PC-9 (cell line): Measurements from ENCODE around the gene KCNK7. TPM values are rescaled to one million over a fixed set of nuclear protein-coding genes. Genes with fewer than 3 reads are reported as not detected.
A peak's percentile ranks its signal among the peaks of the same experiment; 100 is the strongest.

Source experiments
- BruUV-seq: library from RNA; stranded (reverse); fragments of 400-500 nt; replicated peaks from 2 replicates; lab custom pipeline; 2021; lab: Mats Ljungman, UMichigan
- CTCF ChIA-PET: fragments of 300-600 bp; sonication (Branson Sonifier 250); formaldehyde crosslinking; loops from one replicate; lab custom pipeline; 2022; ENCODE audit warnings: antibody characterized with exemption; lab: Charles Lee
- POLR2A ChIA-PET: fragments of 300-600 bp; sonication (Branson Sonifier 250); formaldehyde crosslinking; loops from one replicate; lab custom pipeline; 2022; ENCODE audit warnings: antibody characterized with exemption; ENCODE audit not compliant: unreplicated experiment; lab: Charles Lee
- DNase-seq, 2 experiments: peaks; one replicate each; pipeline versions ENCODE4 v3.0.0 to v3.0.0-alpha.2; 2015 to 2022; ENCODE audit warnings: mixed read lengths in 1 of 2
- H2AFZ ChIP-seq: fragments of 200-600 bp; sonication (generic); 2 replicates; pipeline ENCODE4 v1.8.1; 2017; ENCODE audit warnings: antibody characterized with exemption
- H3F3A ChIP-seq: fragments of 200-600 bp; sonication (generic); 2 replicates; pipeline ENCODE4 v1.8.1; 2017; ENCODE audit warnings: antibody characterized with exemption, mild to moderate bottlenecking, low read depth; ENCODE audit not compliant: insufficient read depth
- H3K27ac ChIP-seq: fragments of 200-600 bp; sonication (generic); 2 replicates; pipeline ENCODE4 v1.6.1; 2016; ENCODE audit warnings: mixed run types
- H3K27me3 ChIP-seq: fragments of 200-600 bp; sonication (generic); 2 replicates; pipeline ENCODE4 v1.6.1; 2016; ENCODE audit warnings: low read depth, mixed run types; ENCODE audit not compliant: insufficient read depth
- H3K36me3 ChIP-seq: fragments of 200-600 bp; sonication (generic); 2 replicates; pipeline ENCODE4 v1.6.1; 2016; ENCODE audit warnings: low read depth, mixed run types
- H3K4me1 ChIP-seq: fragments of 200-600 bp; sonication (generic); replicated peaks from 2 replicates; pipeline ENCODE4 v1.6.1; 2016; ENCODE audit warnings: mixed run types; ENCODE audit not compliant: insufficient read depth
- H3K4me2 ChIP-seq: fragments of 200-600 bp; sonication (generic); 2 replicates; pipeline ENCODE4 v1.6.1; 2017; ENCODE audit warnings: mixed run types
- H3K4me3 ChIP-seq: fragments of 200-600 bp; sonication (generic); 2 replicates; pipeline ENCODE4 v1.6.1; 2016; ENCODE audit warnings: mixed run types
- H3K79me2 ChIP-seq: fragments of 200-600 bp; sonication (generic); 2 replicates; pipeline ENCODE4 v1.6.1; 2017; ENCODE audit warnings: low read depth, mixed run types
- H3K9me2 ChIP-seq: fragments of 200-600 bp; sonication (generic); 2 replicates; pipeline ENCODE4 v1.8.1; 2017; ENCODE audit warnings: mild to moderate bottlenecking; ENCODE audit not compliant: insufficient read depth
- H3K9me3 ChIP-seq: fragments of 200-600 bp; sonication (generic); 2 replicates; pipeline ENCODE4 v1.8.1; 2016; ENCODE audit warnings: low read depth; ENCODE audit not compliant: insufficient read depth
- H4K20me1 ChIP-seq: fragments of 200-600 bp; sonication (generic); 2 replicates; pipeline ENCODE4 v1.8.1; 2017; ENCODE audit not compliant: insufficient read depth
- EZH2 ChIP-seq: fragments of 200-600 bp; sonication (generic); IDR thresholded peaks from 2 replicates; pipeline ENCODE4 v1.8.0; 2017; ENCODE audit warnings: antibody characterized with exemption, low read depth
- intact Hi-C: fragments of 100-400 bp; cut with micrococcal nuclease; formaldehyde crosslinking; loops from one replicate; pipeline ENCODE4 v1.10.0; 2022; ENCODE audit not compliant: unreplicated experiment
- total RNA-seq: library from RNA; stranded (reverse); gene quantifications from 2 replicates; pipeline ENCODE4 v1.2.3, GENCODE V29; 2021
- TF ChIP-seq, protein P1 (sequence below): fragments of 200-600 bp; sonication (generic); conservative IDR thresholded peaks from 2 replicates; pipeline ENCODE4 v1.6.1; 2017; ENCODE audit warnings: mixed run types, antibody characterized with exemption, mild to moderate bottlenecking, moderate library complexity

Gene KCNK7
- total RNA-seq, 1 experiment from 2014 or later = not detected

- H3K36me3 ChIP-seq = no peaks in the 10 kb centered on the region
- intact Hi-C loops = loop anchor here (5.0 kb wide), 3 partner anchors 136 to 454 kb away; partner anchors contain the start of genes C11orf68, CST6, DRAP1 and NEAT1
- ChIA-PET POLR2A (interaction anchor here (0.6 to 1.8 kb wide), 6 partner anchors 12 to 433 kb away, joined by 3 to 13 read pairs (median 3); partner anchors contain the start of gene ZNRD2), CTCF (interaction anchor here (0.6 to 2.2 kb wide), 2 partner anchors 12 to 17 kb away, joined by 4 to 8 read pairs; partner anchors contain the start of gene ZNRD2)
- peaks cover 71% of the 10 kb centered on the region for H3K4me1 ChIP-seq
- peak within 1 kb of the TSS; percentile 77 for H3K4me3 ChIP-seq
- H3K4me2 ChIP-seq = peak within 1 kb of the TSS; percentile 86
- H3K79me2 ChIP-seq = peaks cover 41% of the 10 kb centered on the region
- peak within 1 kb of the TSS; percentile 75 for H2AFZ ChIP-seq
- peak within 1 kb of the TSS; percentile 69 for H3K27ac ChIP-seq
- H3K9me3 ChIP-seq = no peaks in the 10 kb centered on the region
- H3F3A ChIP-seq = peaks cover 75% of the 10 kb centered on the region
- no peaks in the 10 kb centered on the region for H3K27me3 ChIP-seq
- no TSS peak for BruUV-seq
- H4K20me1 ChIP-seq = no peaks in the 10 kb centered on the region
- DNase-seq = peak; percentile 71 to 92
- H3K9me2 ChIP-seq = no peaks in the 10 kb centered on the region
- TF ChIP-seq, protein P1, sequence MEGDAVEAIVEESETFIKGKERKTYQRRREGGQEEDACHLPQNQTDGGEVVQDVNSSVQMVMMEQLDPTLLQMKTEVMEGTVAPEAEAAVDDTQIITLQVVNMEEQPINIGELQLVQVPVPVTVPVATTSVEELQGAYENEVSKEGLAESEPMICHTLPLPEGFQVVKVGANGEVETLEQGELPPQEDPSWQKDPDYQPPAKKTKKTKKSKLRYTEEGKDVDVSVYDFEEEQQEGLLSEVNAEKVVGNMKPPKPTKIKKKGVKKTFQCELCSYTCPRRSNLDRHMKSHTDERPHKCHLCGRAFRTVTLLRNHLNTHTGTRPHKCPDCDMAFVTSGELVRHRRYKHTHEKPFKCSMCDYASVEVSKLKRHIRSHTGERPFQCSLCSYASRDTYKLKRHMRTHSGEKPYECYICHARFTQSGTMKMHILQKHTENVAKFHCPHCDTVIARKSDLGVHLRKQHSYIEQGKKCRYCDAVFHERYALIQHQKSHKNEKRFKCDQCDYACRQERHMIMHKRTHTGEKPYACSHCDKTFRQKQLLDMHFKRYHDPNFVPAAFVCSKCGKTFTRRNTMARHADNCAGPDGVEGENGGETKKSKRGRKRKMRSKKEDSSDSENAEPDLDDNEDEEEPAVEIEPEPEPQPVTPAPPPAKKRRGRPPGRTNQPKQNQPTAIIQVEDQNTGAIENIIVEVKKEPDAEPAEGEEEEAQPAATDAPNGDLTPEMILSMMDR = no peak
- no peak for TF ChIP-seq EZH2
These were observed 37.3 kb downstream of the KCNK7 start, which contains the start of gene LTBP3 for GRCh38 chr11:65558002-65558929. LTBP3 (minus strand) TSS chr11:65558359; CDS start chr11:65557959, 400 bp downstream.

DNA sequence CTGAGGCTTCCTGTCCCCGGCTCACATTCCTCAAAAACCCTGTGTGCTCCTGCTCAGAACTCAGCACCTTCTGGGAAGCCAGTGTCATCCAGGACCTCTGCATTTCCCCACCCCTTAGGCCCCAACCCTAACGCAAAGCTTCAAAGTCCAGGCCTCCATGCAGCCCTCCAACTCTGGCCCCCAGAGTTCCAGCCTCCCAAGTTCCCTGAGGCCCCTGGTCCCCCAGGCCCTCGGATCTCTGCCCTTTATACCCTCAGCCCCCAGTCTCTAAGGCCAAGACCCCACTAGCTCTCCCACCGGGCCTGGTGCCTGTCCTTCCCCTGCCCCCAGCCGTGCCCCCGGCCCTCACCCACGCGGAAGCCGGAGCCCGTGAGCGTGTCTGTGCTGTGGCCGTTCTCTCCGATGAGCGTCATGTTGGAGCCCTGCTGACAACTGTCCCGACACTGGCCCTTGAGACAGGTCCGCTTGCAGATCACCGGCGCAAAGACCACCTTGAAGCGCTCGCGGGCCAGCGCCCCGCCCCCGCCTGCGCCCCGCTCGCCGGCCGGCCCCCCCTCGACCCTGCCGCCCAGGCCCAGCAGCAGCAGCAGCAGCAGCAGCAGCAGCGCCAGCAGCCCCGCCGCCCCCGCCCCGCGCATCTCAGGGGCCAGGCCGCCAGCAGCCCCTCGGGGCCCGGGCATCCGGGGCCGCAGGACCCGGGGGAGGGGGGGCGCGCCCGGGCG, 38.2 kb downstream of the KCNK7 start:
- Histone ChIP-seq H3K4me1 (peaks cover 79% of the 10 kb centered on the region), H3K9me2 (no peaks in the 10 kb centered on the region), H3K4me3 (peak overlapping the region; percentile 77), H4K20me1 (peaks cover 7% of the 10 kb centered on the region), H3K4me2 (peak overlapping the region; percentile 86), H3K27ac (peak overlapping the region; percentile 63), H3F3A (peaks cover 80% of the 10 kb centered on the region), H3K27me3 (no peaks in the 10 kb centered on the region), H3K9me3 (no peaks in the 10 kb centered on the region), H3K36me3 (peaks cover 6% of the 10 kb centered on the region; the same call in 1 of the 2 replicates), H2AFZ (peak overlapping the region; percentile 28; the same call in 1 of the 2 replicates), H3K79me2 (peaks cover 47% of the 10 kb centered on the region)
- no peak for DNase-seq
- BruUV-seq = no TSS peak
- TF ChIP-seq, protein P1 = no peak
- TF ChIP-seq EZH2 = no peak
- intact Hi-C loops = loop anchor here (5.0 kb wide), 3 partner anchors 135 to 455 kb away; partner anchors contain the start of genes C11orf68, CST6, DRAP1 and NEAT1
- CTCF ChIA-PET = interaction anchor here (1.1 kb wide), 1 partner anchor 16 kb away, joined by 3 read pairs; no protein-coding TSS in a partner anchor
- POLR2A ChIA-PET = interaction anchor here (0.5 to 0.6 kb wide), 2 partner anchors 9 to 32 kb away, joined by 3 to 13 read pairs; partner anchors contain the start of gene SCYL1
